ENCODE results near the gene LSM10.

LSM10 gene

DNA sequence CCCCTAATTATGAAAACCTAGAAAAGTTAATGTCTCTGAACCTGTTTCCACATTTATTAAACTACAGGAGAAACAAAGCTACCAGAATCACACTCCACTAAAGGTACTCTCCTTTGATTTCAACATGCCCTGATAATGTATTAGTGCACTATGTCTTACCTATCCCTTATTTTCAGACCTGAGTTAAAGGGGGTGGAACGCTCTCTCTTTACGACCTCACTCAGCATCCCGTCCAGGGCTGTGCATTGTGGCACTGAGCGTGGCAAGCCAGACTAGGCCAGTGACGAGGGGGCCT is 678 bp downstream of the LSM10 start:
- TF ChIP-seq ZFX (IDR thresholded peaks at IDR 0.05) (no peak), CTCF (conservative IDR thresholded peaks at IDR 0.05) (no peak)
- H3K27ac ChIP-seq: peak overlapping the region; percentile 78

GRCh38 chr1:36396359-36396758 is 1.3 kb downstream of the LSM10 start:
- TF ChIP-seq ZFX (IDR thresholded peaks at IDR 0.05) (no peak), CTCF (conservative IDR thresholded peaks at IDR 0.05) (no peak)
- H3K27ac ChIP-seq: peak overlapping the region; percentile 78; the same call in 1 of the 2 replicates

DNA sequence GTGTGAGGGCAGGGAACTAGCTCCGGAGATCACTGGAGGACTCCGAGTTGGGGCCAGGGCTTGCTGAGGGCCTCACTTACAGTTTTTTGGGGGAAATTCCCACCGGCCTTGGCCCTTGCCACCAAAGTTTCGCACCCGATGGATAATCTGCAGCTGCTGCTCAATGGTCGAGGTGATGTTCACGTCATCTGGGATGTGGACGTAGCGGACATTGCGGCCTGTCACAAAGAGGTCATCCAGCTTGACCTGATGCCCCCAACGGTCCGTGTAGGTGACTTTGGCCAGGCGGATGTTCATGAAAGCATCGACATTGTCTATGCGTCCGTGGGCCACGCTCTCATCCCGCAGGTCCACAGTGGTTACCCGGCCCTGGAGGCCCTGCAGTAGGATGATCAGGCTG is 4.0 kb downstream of the LSM10 start:
- H3K27ac ChIP-seq: no peak overlapping the region
- TF ChIP-seq CTCF (conservative IDR thresholded peaks at IDR 0.05): no peak

DNA sequence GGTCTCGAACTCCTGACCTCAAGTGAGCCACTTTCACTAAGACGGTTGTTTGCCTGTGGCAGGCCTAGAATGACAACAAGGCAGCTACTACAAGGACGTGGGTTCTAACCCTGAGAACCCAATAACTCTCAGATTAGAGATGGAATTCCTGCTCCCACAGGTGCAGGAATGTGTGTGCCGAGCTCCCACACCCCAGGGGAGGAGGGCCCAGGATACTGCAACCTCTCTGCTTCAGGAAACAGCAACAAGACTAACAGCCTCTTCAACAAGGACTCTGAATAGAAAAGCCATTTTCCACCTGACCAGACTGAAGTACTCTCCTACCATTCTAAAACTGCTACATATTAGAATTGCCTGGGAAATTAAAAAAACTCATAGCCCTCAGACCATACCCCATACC is 4.9 kb downstream of the LSM10 start:
- H3K27ac ChIP-seq: no peak overlapping the region
- TF ChIP-seq CTCF (conservative IDR thresholded peaks at IDR 0.05) (no peak), ZFX (IDR thresholded peaks at IDR 0.05) (no peak)

- no peak overlapping the region for H3K27ac ChIP-seq
- TF ChIP-seq ZFX (IDR thresholded peaks at IDR 0.05): no peak
- no peak for TF ChIP-seq CTCF (conservative IDR thresholded peaks at IDR 0.05)
Observed at GRCh38 chr1:36391271-36391670, 6.4 kb downstream of the LSM10 start.

DNA sequence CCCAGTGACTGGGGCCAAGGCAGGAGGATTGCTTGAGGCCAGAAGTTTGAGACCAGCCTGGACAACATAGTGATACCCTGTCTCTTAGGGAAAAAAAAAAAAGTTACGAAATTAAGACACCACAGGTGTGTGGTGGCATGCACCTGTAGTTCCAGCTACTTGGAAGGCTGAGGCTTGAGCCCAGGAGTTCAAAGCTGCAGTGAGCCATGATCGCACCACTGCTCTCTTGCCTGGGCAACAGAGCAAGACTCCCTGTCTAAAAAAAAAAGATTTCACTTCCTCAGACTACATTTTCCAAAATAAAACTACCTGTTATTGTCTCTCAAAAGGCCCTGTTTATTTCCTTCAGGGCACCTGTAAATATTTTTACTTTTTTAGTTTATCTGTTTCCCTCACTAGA is 7.3 kb downstream of the LSM10 start:
- H3K27ac ChIP-seq: no peak overlapping the region

GRCh38 chr1:36389999-36390398 is 7.7 kb downstream of the LSM10 start:
- no peak for TF ChIP-seq ZFX (IDR thresholded peaks at IDR 0.05)
- TF ChIP-seq CTCF (conservative IDR thresholded peaks at IDR 0.05): no peak
- no peak overlapping the region for H3K27ac ChIP-seq

More for the DNA sequence above, 7.3 kb downstream of the LSM10 start:
- TF ChIP-seq CTCF (conservative IDR thresholded peaks at IDR 0.05): no peak
- no peak for TF ChIP-seq ZFX (IDR thresholded peaks at IDR 0.05)
